HEK293 (cell line): Measurements from ENCODE around the gene HEBP1.

Experiments
- CTCF ChIA-PET: fragments of 350-600 bp; formaldehyde crosslinking; extraction: SDS; loops from one replicate; lab custom pipeline; 2021; ENCODE audit warnings: antibody characterized with exemption; lab: Yijun Ruan, JAX
- POLR2A ChIA-PET: fragments of 300-600 bp; formaldehyde crosslinking; extraction: SDS; loops from one replicate; lab custom pipeline; 2020; ENCODE audit warnings: antibody characterized with exemption, inconsistent platforms; lab: Yijun Ruan, JAX
- H3K27ac ChIP-seq: fragments of 200-500 bp; sonication (Bioruptor generic); 2 replicates; pipeline ENCODE4 v1.5.1; 2014; ENCODE audit warnings: low read depth, low read length, control low read depth, inconsistent platforms; ENCODE audit errors: extremely low read depth
- H3K36me3 ChIP-seq, 2 experiments: fragments of 200-500 bp in 1 of 2; sonication (Bioruptor generic) in 1 of 2; 1 replicate in 1 of 2; 2 replicates in 1 of 2; pipeline ENCODE4 v1.5.1; 2014 to 2017; ENCODE audit warnings: inconsistent platforms in 2 of 2, low read length in 2 of 2; ENCODE audit not compliant: control insufficient read depth in 2 of 2, insufficient read depth in 1 of 2
- H3K4me1 ChIP-seq: fragments of 200-500 bp; sonication (Bioruptor generic); 2 replicates; pipeline ENCODE4 v1.5.1; 2014; ENCODE audit warnings: mild to moderate bottlenecking, low read length, inconsistent platforms; ENCODE audit not compliant: control insufficient read depth, insufficient read depth
- H3K4me3 ChIP-seq: 2 replicates; pipeline ENCODE4 v1.5.1; 2011; ENCODE audit warnings: low read depth, mild to moderate bottlenecking, control low read depth, low read length, moderate library complexity
- H3K9me3 ChIP-seq: fragments of 200-500 bp; sonication (Bioruptor generic); 2 replicates; pipeline ENCODE4 v1.5.1; 2014; ENCODE audit warnings: low read depth, low read length, inconsistent platforms; ENCODE audit not compliant: control insufficient read depth, insufficient read depth
- IKZF3 ChIP-seq: fragments of 450-650 bp; IDR thresholded peaks from 2 replicates; pipeline ENCODE4 v1.5.0; 2018; ENCODE audit warnings: missing biosample characterization, mild to moderate bottlenecking, missing genetic modification characterization, moderate library complexity
- KLF1 ChIP-seq: fragments of 450-650 bp; formaldehyde crosslinking; IDR thresholded peaks from 2 replicates; pipeline ENCODE4 v1.5.1; 2016; ENCODE audit warnings: missing biosample characterization, missing genetic modification characterization
- KLF9 ChIP-seq: fragments of 450-650 bp; formaldehyde crosslinking; IDR thresholded peaks from 2 replicates; pipeline ENCODE4 v1.5.1; 2016; ENCODE audit warnings: missing biosample characterization, missing genetic modification characterization, low read depth
- MYNN ChIP-seq: fragments of 450-650 bp; formaldehyde crosslinking; IDR thresholded peaks from 2 replicates; pipeline ENCODE4 v1.5.1; 2016; ENCODE audit warnings: missing biosample characterization, missing genetic modification characterization, borderline replicate concordance
- PATZ1 ChIP-seq: fragments of 450-650 bp; formaldehyde crosslinking; IDR thresholded peaks from 2 replicates; pipeline ENCODE4 v1.5.1; 2016; ENCODE audit warnings: missing biosample characterization, missing genetic modification characterization
- SP2 ChIP-seq: fragments of 450-650 bp; formaldehyde crosslinking; IDR thresholded peaks from 2 replicates; pipeline ENCODE4 v1.5.1; 2016; ENCODE audit warnings: missing biosample characterization, missing genetic modification characterization
- ZBTB21 ChIP-seq: fragments of 450-650 bp; formaldehyde crosslinking; IDR thresholded peaks from 2 replicates; pipeline ENCODE4 v1.5.1; 2017; ENCODE audit warnings: missing biosample characterization, missing genetic modification characterization
- ZBTB26 ChIP-seq: fragments of 450-650 bp; formaldehyde crosslinking; optimal IDR thresholded peaks from 2 replicates; pipeline ENCODE3; 2016; ENCODE audit warnings: missing biosample characterization, mild to moderate bottlenecking, missing genetic modification characterization
- ZEB2 ChIP-seq: fragments of 450-650 bp; formaldehyde crosslinking; IDR thresholded peaks from 2 replicates; pipeline ENCODE4 v1.5.1; 2016; ENCODE audit warnings: missing biosample characterization, missing genetic modification characterization
- ZIC2 ChIP-seq: fragments of 450-650 bp; formaldehyde crosslinking; IDR thresholded peaks from 2 replicates; pipeline ENCODE4 v1.5.1; 2016; ENCODE audit warnings: missing biosample characterization, missing genetic modification characterization
- ZNF140 ChIP-seq: fragments of 450-650 bp; formaldehyde crosslinking; IDR thresholded peaks from 2 replicates; pipeline ENCODE4 v1.5.1; 2016; ENCODE audit warnings: missing biosample characterization, missing genetic modification characterization
- ZNF169 ChIP-seq: fragments of 450-650 bp; formaldehyde crosslinking; IDR thresholded peaks from 2 replicates; pipeline ENCODE4 v1.5.1; 2016; ENCODE audit warnings: missing biosample characterization, missing genetic modification characterization
- ZNF184 ChIP-seq: fragments of 450-650 bp; IDR thresholded peaks from 2 replicates; pipeline ENCODE4 v1.5.1; 2018; ENCODE audit warnings: missing biosample characterization, mild to moderate bottlenecking, missing genetic modification characterization
- ZNF274 ChIP-seq, 2 experiments: fragments of 200-500 bp in 1 of 2; fragments of 450-650 bp in 1 of 2; sonication (Bioruptor generic) in 1 of 2; formaldehyde crosslinking in 1 of 2; IDR thresholded peaks; 2 replicates each; pipeline versions ENCODE4 v1.5.1 to v1.6.1; 2014 to 2016; ENCODE audit warnings: borderline replicate concordance in 1 of 2, inconsistent platforms in 1 of 2, low read length in 1 of 2, missing biosample characterization in 1 of 2, missing genetic modification characterization in 1 of 2
- ZNF302 ChIP-seq: fragments of 450-650 bp; formaldehyde crosslinking; IDR thresholded peaks from 2 replicates; pipeline ENCODE4 v1.5.1; 2016; ENCODE audit warnings: missing biosample characterization, missing genetic modification characterization, low read depth
- ZNF354C ChIP-seq: fragments of 450-650 bp; formaldehyde crosslinking; IDR thresholded peaks from 2 replicates; pipeline ENCODE4 v1.5.1; 2016; ENCODE audit warnings: missing biosample characterization, missing genetic modification characterization, low read depth, borderline replicate concordance
- ZNF37A ChIP-seq: fragments of 450-650 bp; IDR thresholded peaks from 2 replicates; pipeline ENCODE4 v1.5.1; 2018; ENCODE audit warnings: missing biosample characterization, missing genetic modification characterization
- ZNF449 ChIP-seq: fragments of 450-650 bp; formaldehyde crosslinking; IDR thresholded peaks from 2 replicates; pipeline ENCODE4 v1.5.1; 2017; ENCODE audit warnings: missing biosample characterization, mild to moderate bottlenecking, missing genetic modification characterization, moderate library complexity
- ZNF561 ChIP-seq: fragments of 450-650 bp; IDR thresholded peaks from 2 replicates; pipeline ENCODE4 v1.5.1; 2018; ENCODE audit warnings: missing biosample characterization, missing genetic modification characterization, borderline replicate concordance
- ZNF571 ChIP-seq: fragments of 450-650 bp; formaldehyde crosslinking; IDR thresholded peaks from 2 replicates; pipeline ENCODE4 v1.5.0; 2017; ENCODE audit warnings: missing biosample characterization, missing genetic modification characterization
- ZNF600 ChIP-seq: fragments of 450-650 bp; formaldehyde crosslinking; IDR thresholded peaks from 2 replicates; pipeline ENCODE4 v1.5.1; 2016; ENCODE audit warnings: missing biosample characterization, missing genetic modification characterization
- ZNF707 ChIP-seq: fragments of 450-650 bp; formaldehyde crosslinking; IDR thresholded peaks from 2 replicates; pipeline ENCODE4 v1.5.1; 2016; ENCODE audit warnings: missing biosample characterization, missing genetic modification characterization
- ZNF747 ChIP-seq: fragments of 450-650 bp; formaldehyde crosslinking; IDR thresholded peaks from 2 replicates; pipeline ENCODE4 v1.5.1; 2016; ENCODE audit warnings: missing biosample characterization, missing genetic modification characterization
- ZNF76 ChIP-seq: fragments of 450-650 bp; formaldehyde crosslinking; IDR thresholded peaks from 2 replicates; pipeline ENCODE4; 2016; ENCODE audit warnings: low read depth, missing biosample characterization, missing genetic modification characterization, borderline replicate concordance
- ZNF768 ChIP-seq: fragments of 450-650 bp; formaldehyde crosslinking; IDR thresholded peaks from 2 replicates; pipeline ENCODE4 v1.5.1; 2018; ENCODE audit warnings: missing biosample characterization, mild to moderate bottlenecking, missing genetic modification characterization
- ZSCAN30 ChIP-seq: fragments of 450-650 bp; IDR thresholded peaks from 2 replicates; pipeline ENCODE4 v1.5.1; 2018; ENCODE audit warnings: missing biosample characterization, mild to moderate bottlenecking, missing genetic modification characterization, moderate library complexity
- TF ChIP-seq, protein P1 (sequence below): fragments of 450-650 bp; formaldehyde crosslinking; IDR thresholded peaks from 2 replicates; pipeline ENCODE4; 2016; ENCODE audit warnings: missing biosample characterization, missing genetic modification characterization
- TF ChIP-seq, protein P2 (sequence below): fragments of 450-650 bp; formaldehyde crosslinking; IDR thresholded peaks from 2 replicates; pipeline ENCODE4 v1.5.1; 2017; ENCODE audit warnings: missing biosample characterization, missing genetic modification characterization

HEBP1 gene

DNA sequence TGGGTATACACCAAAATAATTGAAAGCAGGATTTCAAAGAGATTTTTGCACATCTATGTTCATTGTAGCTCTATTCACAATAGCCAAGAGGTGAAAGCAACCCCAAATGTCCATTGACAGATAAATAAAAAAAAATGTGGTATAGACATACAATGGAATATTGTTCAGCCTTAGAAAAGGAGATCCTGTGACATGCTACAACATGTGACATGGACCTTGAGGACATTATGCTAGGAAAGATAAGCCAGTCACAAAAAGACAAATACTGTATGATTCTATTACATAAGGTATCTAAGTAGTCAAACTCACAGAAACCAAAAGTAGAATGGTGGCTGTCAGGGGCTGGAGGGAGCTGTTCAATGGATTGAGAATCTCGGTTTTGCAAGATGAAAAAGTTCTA is 60.2 kb downstream of the HEBP1 start:
- Histone ChIP-seq H3K36me3 (no peaks in the 10 kb centered on the region), H3K4me3 (no peak overlapping the region), H3K4me1 (no peaks in the 10 kb centered on the region), H3K27ac (no peak overlapping the region), H3K9me3 (no peaks in the 10 kb centered on the region)
- CTCF ChIA-PET: interaction anchor here (0.8 to 1.6 kb wide), 2 partner anchors 24 to 290 kb away, joined by 3 to 4 read pairs; no protein-coding TSS in a partner anchor
- no peak for TF ChIP-seq PATZ1 (tag by site-specific recombination)
- no peak for TF ChIP-seq ZNF747
- no peak for TF ChIP-seq IKZF3 (tag by site-specific recombination)
- TF ChIP-seq ZNF354C (tag by site-specific recombination): no peak
- TF ChIP-seq ZNF449 (tag by site-specific recombination): no peak
- TF ChIP-seq ZNF571 (tag by site-specific recombination): no peak
- TF ChIP-seq ZNF184 (tag by site-specific recombination): no peak
- TF ChIP-seq ZNF561 (tag by site-specific recombination): no peak
- TF ChIP-seq KLF9 (tag by site-specific recombination): no peak
- TF ChIP-seq ZEB2: no peak
- TF ChIP-seq, protein P1, sequence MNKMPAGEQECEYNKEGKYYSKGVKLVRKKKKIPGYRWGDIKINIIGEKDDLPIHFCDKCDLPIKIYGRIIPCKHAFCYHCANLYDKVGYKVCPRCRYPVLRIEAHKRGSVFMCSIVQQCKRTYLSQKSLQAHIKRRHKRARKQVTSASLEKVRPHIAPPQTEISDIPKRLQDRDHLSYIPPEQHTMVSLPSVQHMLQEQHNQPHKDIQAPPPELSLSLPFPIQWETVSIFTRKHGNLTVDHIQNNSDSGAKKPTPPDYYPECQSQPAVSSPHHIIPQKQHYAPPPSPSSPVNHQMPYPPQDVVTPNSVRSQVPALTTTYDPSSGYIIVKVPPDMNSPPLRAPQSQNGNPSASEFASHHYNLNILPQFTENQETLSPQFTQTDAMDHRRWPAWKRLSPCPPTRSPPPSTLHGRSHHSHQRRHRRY (tag by site-specific recombination): no peak
- no peak for TF ChIP-seq ZIC2 (tag by site-specific recombination)
- no peak for TF ChIP-seq SP2 (tag by site-specific recombination)
- no peak for TF ChIP-seq ZNF76 (tag by site-specific recombination)
- TF ChIP-seq ZNF302: no peak
- no peak for TF ChIP-seq ZSCAN30
- TF ChIP-seq MYNN (tag by site-specific recombination): no peak
- TF ChIP-seq ZBTB21: no peak
- POLR2A ChIA-PET: no interaction called here

GRCh38 chr12:12938541-12938940 is 61.5 kb downstream of the HEBP1 start:
- Histone ChIP-seq H3K27ac (no peak overlapping the region), H3K4me3 (no peak overlapping the region), H3K9me3 (no peaks in the 10 kb centered on the region), H3K36me3 (no peaks in the 10 kb centered on the region), H3K4me1 (no peaks in the 10 kb centered on the region)
- CTCF ChIA-PET: interaction anchor here (0.6 to 1.6 kb wide), 3 partner anchors 18 to 203 kb away, joined by 3 to 6 read pairs (median 4); no protein-coding TSS in a partner anchor
- POLR2A ChIA-PET: interaction anchor here (0.6 kb wide), 1 partner anchor 269 kb away, joined by 3 read pairs; no protein-coding TSS in a partner anchor
- TF ChIP-seq ZNF76 (tag by site-specific recombination) (no peak), ZNF707 (tag by site-specific recombination) (no peak), ZNF37A (tag by site-specific recombination) (no peak), ZNF274 (IDR thresholded peaks at IDR 0.05; ENCODE audit: low read length) (no peak), ZNF274 (tag by site-specific recombination; IDR thresholded peaks at IDR 0.05; ENCODE audit: borderline replicate concordance) (no peak), ZBTB26 (tag by site-specific recombination) (no peak), ZNF600 (tag by site-specific recombination) (no peak), KLF1 (tag by site-specific recombination) (no peak), ZNF169 (no peak), ZNF354C (tag by site-specific recombination) (no peak), ZNF140 (tag by site-specific recombination) (no peak), ZNF768 (tag by site-specific recombination) (no peak)
- TF ChIP-seq, protein P2, sequence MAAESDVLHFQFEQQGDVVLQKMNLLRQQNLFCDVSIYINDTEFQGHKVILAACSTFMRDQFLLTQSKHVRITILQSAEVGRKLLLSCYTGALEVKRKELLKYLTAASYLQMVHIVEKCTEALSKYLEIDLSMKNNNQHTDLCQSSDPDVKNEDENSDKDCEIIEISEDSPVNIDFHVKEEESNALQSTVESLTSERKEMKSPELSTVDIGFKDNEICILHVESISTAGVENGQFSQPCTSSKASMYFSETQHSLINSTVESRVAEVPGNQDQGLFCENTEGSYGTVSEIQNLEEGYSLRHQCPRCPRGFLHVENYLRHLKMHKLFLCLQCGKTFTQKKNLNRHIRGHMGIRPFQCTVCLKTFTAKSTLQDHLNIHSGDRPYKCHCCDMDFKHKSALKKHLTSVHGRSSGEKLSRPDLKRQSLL (tag by site-specific recombination): no peak
